Upper lobe of left lung (tissue), 6 donors: Measurements from ENCODE around the gene DDR1. TPM values are rescaled to one million over a fixed set of nuclear protein-coding genes. Genes with fewer than 3 reads are reported as not detected.

Experiments
- ATAC-seq, 2 donors: fragments of 200-7000 bp; cut with Tn5 transposase; one replicate each; pipeline ENCODE4 v1.9.1; 2022; ENCODE audit warnings: mild to moderate bottlenecking in 2 of 2, moderate library complexity in 2 of 2; ENCODE audit not compliant: low FRiP score in 2 of 2
- DNase-seq, 2 donors: peaks; one replicate each; pipeline ENCODE4 v3.0.0-alpha.2; 2019 to 2020
- H3K27ac ChIP-seq, 4 donors: fragments of 200-600 bp; sonication (generic); one replicate each; pipeline ENCODE4 v1.5.1; 2016 to 2019
- H3K27me3 ChIP-seq, 4 donors: fragments of 200-600 bp; sonication (generic); one replicate each; pipeline ENCODE4 v1.5.1; 2017 to 2019
- H3K36me3 ChIP-seq, 4 donors: fragments of 200-600 bp; sonication (generic); one replicate each; pipeline ENCODE4 v1.5.1; 2016 to 2019
- H3K4me1 ChIP-seq, 4 donors: fragments of 200-600 bp; sonication (generic); one replicate each; pipeline ENCODE4 v1.5.1; 2018 to 2019
- H3K4me3 ChIP-seq, 4 donors: fragments of 200-600 bp; sonication (generic); one replicate each; pipeline ENCODE4 v1.5.1; 2017 to 2019; ENCODE audit warnings: mild to moderate bottlenecking in 2 of 4, moderate library complexity in 1 of 4
- H3K9me3 ChIP-seq, 4 donors: fragments of 200-600 bp; sonication (generic); one replicate each; pipeline ENCODE4 v1.5.1; 2018 to 2019
- EP300 ChIP-seq, 4 donors: sonication (generic); formaldehyde crosslinking; IDR thresholded peaks; one replicate each; pipeline ENCODE4 v1.5.1; 2017; ENCODE audit warnings: antibody characterized with exemption in 4 of 4, control low read depth in 2 of 4
- POLR2A ChIP-seq, 4 donors: fragments of 450-650 bp; IDR thresholded peaks; one replicate each; pipeline ENCODE4 v1.5.1; 2016 to 2017; ENCODE audit warnings: antibody characterized with exemption in 4 of 4, mild to moderate bottlenecking in 2 of 4
- POLR2AphosphoS5 ChIP-seq, 2 donors: sonication (generic); formaldehyde crosslinking; IDR thresholded peaks; one replicate each; pipeline ENCODE4 v1.5.1; 2017; ENCODE audit warnings: antibody characterized with exemption in 2 of 2
- WGBS, 2 donors: methylation state at CpG; one replicate each; pipeline ENCODE4 v1.1.5; 2017 to 2018; 5-methylcytosine and 5-hydroxymethylcytosine counted together
- total RNA-seq, 6 donors: library from RNA; depleted of rRNA in 4 of 6; stranded (reverse); fragments of >200 nt in 4 of 6; gene quantifications; one replicate each; pipeline versions ENCODE4 v1.1.0 to v1.2.1, GENCODE V29; 2016 to 2021
- TF ChIP-seq, protein P1 (sequence below), 6 experiments: fragments of 450-650 bp in 4 of 6; fragments of 200-600 bp in 2 of 6; sonication (generic) in 2 of 6; IDR thresholded peaks; one replicate each; pipeline ENCODE4 v1.5.1; 2016 to 2019; ENCODE audit warnings: antibody characterized with exemption in 6 of 6
- donor health status: DM: no; HTN: no; CAD: no; lungs with moderate emphysema.
- donor health status: DM: no; HTN: yes; CAD: no; lungs with severe emphysema.

Gene DDR1
- 100 to 1,000 TPM in 5 of 6 donors, 10 to 100 TPM in 1; 75.4 to 147 (median 111) TPM for total RNA-seq

DNA sequence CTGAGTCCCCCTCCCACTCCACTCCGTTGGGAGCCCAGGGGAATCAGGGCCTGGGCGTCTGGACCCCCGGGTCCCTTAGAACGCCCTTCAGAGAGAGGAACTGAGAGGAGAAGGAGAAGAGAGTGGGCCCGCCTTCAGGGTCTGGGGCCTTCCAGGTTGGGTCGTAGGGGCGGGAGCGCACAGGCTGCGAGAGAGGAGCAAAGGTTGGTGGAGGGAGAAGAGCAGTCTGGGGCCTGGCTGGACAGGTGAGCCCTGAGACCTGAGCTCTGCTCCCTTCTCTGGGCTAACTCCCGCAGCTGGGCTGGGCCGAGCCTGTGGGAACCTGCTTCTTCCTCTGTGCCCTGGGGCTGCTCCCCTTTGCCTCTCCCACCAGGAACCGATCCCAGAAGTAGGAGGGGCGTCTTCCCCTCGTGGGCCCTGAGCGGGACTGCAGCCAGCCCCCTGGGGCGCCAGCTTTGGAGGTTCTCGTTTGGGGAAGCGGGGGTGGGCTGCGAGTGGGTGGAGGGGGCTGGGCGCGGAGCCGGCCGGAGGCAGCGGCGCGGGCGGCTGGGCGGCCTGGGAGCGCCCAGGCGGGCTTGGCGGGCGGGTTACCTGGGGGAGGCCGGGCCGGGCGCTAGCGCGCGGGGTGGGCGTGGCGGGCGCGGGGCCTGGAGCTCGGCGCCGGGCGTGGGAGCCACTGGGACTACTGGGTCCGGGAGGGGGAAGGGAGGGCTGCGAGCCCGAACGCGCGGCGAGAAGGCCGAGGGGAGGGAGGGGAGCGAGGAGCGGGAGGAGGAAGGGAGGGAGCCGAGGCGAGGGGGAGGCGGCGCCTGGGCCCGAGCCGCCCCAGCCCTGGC, at the start of gene DDR1:
Gene DDR1 (plus strand): TSS at position 835 of the 836 bp plus-strand sequence. CDS start 4,211 bp downstream, outside the sequence.
- peaks cover 0 to 2% (median 0%) of the 10 kb centered on the region in 4 donors for H3K36me3 ChIP-seq
- TF ChIP-seq, protein P1, sequence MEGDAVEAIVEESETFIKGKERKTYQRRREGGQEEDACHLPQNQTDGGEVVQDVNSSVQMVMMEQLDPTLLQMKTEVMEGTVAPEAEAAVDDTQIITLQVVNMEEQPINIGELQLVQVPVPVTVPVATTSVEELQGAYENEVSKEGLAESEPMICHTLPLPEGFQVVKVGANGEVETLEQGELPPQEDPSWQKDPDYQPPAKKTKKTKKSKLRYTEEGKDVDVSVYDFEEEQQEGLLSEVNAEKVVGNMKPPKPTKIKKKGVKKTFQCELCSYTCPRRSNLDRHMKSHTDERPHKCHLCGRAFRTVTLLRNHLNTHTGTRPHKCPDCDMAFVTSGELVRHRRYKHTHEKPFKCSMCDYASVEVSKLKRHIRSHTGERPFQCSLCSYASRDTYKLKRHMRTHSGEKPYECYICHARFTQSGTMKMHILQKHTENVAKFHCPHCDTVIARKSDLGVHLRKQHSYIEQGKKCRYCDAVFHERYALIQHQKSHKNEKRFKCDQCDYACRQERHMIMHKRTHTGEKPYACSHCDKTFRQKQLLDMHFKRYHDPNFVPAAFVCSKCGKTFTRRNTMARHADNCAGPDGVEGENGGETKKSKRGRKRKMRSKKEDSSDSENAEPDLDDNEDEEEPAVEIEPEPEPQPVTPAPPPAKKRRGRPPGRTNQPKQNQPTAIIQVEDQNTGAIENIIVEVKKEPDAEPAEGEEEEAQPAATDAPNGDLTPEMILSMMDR (IDR thresholded peaks at IDR 0.05) = peak in 1 of 6 experiments; percentile 5
- TF ChIP-seq POLR2A (IDR thresholded peaks at IDR 0.05) = peak in 2 of 4 donors; percentile 26 to 48
- no peak for TF ChIP-seq EP300 (IDR thresholded peaks at IDR 0.05)
- no peak for TF ChIP-seq POLR2AphosphoS5 (IDR thresholded peaks at IDR 0.05)
- no peaks in the 10 kb centered on the region for H3K9me3 ChIP-seq
- ATAC-seq (peak; percentile 35 to 86), DNase-seq (peak; percentile 67 to 94)
- H3K27ac ChIP-seq = peak within 1 kb of the TSS; percentile 77 to 89 (median 83)
- 11 to 15% methylated on average over 35 to 62 of the region's 62 CpGs for WGBS, 2 donors
- H3K27me3 ChIP-seq = no peaks in the 10 kb centered on the region
- peaks cover 31 to 44% (median 35%) of the 10 kb centered on the region in 4 donors for H3K4me1 ChIP-seq
- peak within 1 kb of the TSS; percentile 57 to 80 (median 74) for H3K4me3 ChIP-seq

- Histone ChIP-seq H3K4me3 (no peak overlapping the region), H3K27ac (peak overlapping the region in 1 of 4 donors; percentile 39), H3K4me1 (peaks cover 0 to 25% (median 6%) of the 10 kb centered on the region in 4 donors), H3K9me3 (no peaks in the 10 kb centered on the region), H3K36me3 (no peaks in the 10 kb centered on the region), H3K27me3 (no peaks in the 10 kb centered on the region)
- TF ChIP-seq POLR2AphosphoS5 (IDR thresholded peaks at IDR 0.05) (no peak), POLR2A (IDR thresholded peaks at IDR 0.05) (no peak), EP300 (IDR thresholded peaks at IDR 0.05) (no peak)
- TF ChIP-seq, protein P1 (IDR thresholded peaks at IDR 0.05) = no peak
- WGBS, 2 donors = 61 to 83% methylated on average over 3 to 4 of the region's 4 CpGs
- DNase-seq (no peak), ATAC-seq (no peak)
Measured at GRCh38 chr6:30834646-30835045, 49.7 kb upstream of the DDR1 start.

DNA sequence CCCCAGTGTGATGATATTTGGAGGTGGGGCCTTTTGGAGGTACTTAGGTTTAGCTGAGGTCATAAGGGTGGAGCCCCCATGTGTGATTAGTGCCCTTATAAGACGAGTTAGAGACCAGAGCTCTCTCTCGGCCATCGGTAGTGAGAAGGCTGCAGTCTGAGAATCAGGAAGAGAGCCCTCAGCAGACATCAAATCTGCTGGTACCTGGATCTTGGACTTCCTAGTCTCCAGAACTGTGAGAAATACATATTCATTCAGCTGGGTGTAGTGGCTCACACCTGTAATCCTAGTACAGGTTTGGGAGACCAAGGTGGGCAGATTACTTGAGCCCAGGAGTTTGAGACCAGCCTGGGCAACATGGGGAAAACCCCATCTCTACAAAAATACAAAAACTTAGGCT, 48.7 kb upstream of the DDR1 start:
- Histone ChIP-seq H3K4me3 (no peak overlapping the region), H3K9me3 (no peaks in the 10 kb centered on the region), H3K36me3 (no peaks in the 10 kb centered on the region), H3K27me3 (no peaks in the 10 kb centered on the region), H3K4me1 (peaks cover 0 to 25% (median 7%) of the 10 kb centered on the region in 4 donors), H3K27ac (no peak overlapping the region)
- 89 to 93% methylated on average over 3 of the region's 3 CpGs for WGBS, 2 donors
- no peak for ATAC-seq
- no peak for TF ChIP-seq EP300 (IDR thresholded peaks at IDR 0.05)
- TF ChIP-seq POLR2A (IDR thresholded peaks at IDR 0.05) = no peak
- TF ChIP-seq, protein P1 (IDR thresholded peaks at IDR 0.05) = no peak
- no peak for DNase-seq

GRCh38 chr6:30836431-30836866, 47.9 kb upstream of the DDR1 start:
- TF ChIP-seq POLR2AphosphoS5 (IDR thresholded peaks at IDR 0.05) = no peak
- TF ChIP-seq, protein P1 (IDR thresholded peaks at IDR 0.05) = no peak
- no peak for TF ChIP-seq EP300 (IDR thresholded peaks at IDR 0.05)
- Histone ChIP-seq H3K9me3 (no peaks in the 10 kb centered on the region), H3K27ac (peak overlapping the region in 1 of 4 donors; percentile 14), H3K4me3 (no peak overlapping the region), H3K36me3 (no peaks in the 10 kb centered on the region), H3K27me3 (no peaks in the 10 kb centered on the region), H3K4me1 (peaks cover 0 to 30% (median 7%) of the 10 kb centered on the region in 4 donors)
- DNase-seq = peak in 1 of 2 donors; percentile 72
- WGBS, 2 donors = 50 to 61% methylated on average over 1 of the region's 1 CpG
- ATAC-seq = peak; percentile 58 to 76
